NAMALWA (cell line): Measurements from ENCODE around the gene CXCL13.
"Not testable (repeated sequence)": the region's sequence is repeated elsewhere in the genome, so short reads cannot be mapped to it uniquely, and the experiment has no call there.

Source experiments
- DNase-seq: peaks from one replicate; pipeline ENCODE4 v3.0.0-alpha.2; 2015; ENCODE audit warnings: low spot score

The CXCL13 gene

DNA sequence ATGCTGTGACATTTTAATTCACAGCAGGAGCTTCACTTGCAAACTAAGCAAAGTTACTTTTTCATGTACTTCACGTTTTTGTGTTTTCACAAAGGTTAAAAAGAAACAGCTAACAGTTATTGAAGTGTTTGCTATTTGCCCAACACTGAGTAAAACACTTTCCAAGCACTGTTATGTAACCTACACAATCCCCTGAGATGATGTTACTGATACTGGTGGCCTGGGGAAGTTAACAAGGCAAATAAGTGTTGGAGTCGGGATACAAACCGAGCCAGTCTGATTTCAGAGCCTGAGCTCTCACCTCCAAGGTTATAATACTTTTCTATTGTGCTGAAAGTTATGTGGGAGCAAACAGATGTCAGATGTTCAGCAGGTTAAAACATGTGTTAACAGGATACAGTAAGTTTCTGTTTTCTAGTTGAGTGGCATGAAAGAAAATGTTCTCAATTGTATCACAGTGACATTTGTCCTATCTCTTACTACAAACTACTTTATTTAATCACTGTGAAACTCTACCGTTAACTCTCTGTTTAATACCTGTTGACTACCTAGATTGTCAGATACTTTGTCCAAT lies 3.9 kb upstream of the CXCL13 start:
- no peak for DNase-seq

DNA sequence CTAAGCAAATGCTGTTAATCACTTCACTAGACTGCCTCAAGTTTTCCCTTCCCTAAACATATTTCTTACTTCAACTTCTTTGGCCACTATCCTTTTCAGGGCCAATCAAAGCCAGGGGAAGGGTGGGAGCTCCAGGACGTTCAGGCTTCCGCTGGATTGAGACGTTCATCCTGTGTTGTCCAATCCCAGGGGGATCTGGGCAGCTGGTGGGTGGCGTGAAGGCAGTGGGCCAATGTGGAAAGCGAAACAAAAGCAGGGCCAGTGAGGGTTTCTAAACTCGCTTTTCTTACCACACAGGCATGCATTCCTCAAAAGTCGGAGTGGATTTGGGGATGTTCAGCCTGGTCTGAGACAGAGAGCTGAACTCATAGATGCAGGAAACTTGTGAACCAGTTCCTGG lies 7.6 kb downstream of the CXCL13 start:
- no peak for DNase-seq

DNA sequence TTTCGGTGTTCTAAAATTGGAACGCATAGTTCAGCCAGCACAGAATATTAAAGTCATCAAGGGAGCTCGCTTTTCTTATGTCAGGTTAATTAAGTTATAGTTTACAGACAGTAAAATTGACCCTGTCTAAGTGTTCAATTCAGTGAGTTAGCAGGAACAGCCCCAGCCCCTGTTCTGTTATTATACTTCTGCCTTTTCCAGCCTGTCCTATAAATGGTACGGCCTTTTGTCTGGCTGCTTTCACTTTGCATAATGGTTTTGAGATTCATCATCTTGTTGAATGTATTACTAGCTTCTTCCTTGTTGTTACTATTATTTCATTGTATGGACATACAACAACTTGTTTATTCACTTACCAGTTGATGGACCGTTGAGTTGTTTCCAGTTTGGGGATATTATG lies 9.5 kb downstream of the CXCL13 start:
- no peak for DNase-seq

DNA sequence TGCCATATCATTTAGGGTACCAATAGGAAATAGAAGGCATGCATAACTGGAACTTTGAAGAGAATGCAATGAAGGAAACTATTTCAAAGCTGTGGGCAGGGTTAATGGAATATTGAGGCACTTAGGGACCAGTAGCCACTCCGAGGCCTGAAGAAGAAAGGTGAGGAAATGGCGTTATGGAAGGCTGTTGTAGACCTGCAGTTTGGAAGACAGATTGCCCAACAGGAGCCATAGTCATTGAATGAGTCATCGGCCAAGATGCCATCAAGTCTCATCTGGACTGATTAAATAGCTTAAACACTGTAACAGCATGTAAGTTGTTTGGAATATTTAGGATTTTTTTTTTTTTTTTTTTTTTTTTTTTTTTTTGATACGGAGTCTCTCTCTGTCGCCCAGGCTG lies 11.6 kb downstream of the CXCL13 start:
- DNase-seq = no peak

DNA sequence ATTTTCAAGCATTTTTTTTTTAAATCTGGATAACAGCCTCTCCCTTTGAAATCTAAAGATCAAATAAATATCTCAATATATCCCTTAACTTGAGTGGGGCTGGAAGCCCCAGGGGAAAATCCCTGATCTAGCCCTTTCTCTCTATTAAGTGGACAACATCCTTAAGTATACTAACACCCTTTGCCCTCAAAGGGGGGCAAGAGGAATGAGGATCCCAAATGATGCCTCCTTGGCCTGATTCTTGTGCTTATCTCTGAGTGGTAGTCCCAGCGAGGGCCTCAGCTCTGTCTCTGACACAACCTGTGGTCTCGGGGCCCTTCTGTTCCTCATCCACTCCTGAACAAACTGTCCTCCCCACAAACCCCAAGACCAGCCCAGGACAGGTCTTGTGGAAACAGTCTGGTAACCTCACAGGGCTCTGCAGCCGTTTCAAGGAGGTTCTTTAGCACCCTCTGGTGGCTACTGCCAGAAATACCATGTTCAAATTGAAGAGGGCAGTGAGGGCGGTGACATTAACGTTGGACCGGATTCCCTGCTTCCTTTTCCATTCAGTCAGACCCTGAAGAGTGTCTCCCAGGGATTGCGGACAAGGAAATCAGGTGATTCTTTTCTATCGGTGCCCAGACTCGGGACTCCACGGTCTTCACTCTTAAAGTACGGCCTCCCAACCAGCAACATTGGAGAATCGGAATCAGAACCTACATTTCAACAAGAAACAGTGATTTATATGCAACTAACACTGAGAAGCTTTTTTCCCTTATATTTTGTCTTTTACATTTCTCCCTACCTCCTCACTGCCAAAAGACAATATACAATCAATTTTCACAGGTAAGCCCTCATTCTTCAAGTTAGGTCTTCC lies 13.0 kb downstream of the CXCL13 start:
- peak; percentile 76 for DNase-seq

DNA sequence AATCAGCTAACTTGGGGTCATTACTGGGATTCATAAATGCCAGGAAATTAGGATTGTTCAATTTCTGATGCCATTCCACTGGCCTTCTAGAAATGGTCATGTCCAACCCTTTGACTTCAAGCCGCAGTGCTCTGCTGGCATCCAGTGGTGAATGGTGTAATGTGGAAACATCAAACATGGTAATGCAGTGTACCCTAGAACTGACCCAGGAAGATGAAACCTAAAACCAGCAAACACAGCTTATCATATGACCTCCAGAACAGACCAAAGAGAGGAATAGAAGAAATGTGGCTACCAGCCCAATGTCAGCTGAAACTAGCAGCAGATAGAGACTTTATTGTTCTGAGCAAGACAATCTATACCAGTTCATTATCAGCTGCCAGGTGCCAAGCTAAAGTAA lies 13.8 kb downstream of the CXCL13 start:
- no peak for DNase-seq

DNA sequence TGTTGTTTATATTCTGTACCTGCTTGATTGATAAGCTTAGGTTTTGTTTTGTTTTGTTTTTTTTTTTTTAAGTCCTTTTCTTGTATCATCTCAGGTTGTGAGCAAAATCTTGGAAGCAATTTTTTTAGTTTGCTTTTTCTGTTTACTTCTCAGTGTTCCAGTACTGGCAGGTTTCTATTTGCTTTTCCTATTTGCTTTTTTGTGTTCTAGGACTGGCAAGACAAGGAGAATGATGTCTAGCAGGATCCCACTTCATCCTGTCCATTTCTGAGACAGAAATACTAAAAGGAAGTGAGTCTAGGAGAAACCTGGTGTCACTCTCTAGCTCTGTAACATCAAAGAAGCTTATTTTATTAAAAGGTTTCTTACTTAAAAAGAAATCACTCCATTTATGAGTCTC lies 15.6 kb downstream of the CXCL13 start:
- DNase-seq = no peak

DNA sequence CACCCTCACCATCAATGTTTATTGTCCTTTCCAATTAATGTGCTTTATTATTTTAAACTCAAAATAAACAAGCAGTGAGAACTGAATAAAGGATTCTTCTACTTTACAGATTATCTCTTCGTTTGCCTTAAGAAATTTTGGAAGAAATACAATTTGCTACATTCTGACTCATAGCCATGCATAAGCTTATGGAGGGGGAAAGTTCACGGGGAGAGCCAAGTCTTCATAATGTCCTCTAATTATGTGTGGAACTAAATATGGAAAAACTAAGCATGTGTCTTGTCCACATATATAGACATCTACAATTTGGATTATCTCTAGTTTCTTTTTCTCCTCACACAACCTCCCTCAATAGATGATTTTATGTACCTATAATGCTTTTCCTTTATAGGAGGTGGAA lies 17.5 kb downstream of the CXCL13 start:
- DNase-seq = no peak

DNA sequence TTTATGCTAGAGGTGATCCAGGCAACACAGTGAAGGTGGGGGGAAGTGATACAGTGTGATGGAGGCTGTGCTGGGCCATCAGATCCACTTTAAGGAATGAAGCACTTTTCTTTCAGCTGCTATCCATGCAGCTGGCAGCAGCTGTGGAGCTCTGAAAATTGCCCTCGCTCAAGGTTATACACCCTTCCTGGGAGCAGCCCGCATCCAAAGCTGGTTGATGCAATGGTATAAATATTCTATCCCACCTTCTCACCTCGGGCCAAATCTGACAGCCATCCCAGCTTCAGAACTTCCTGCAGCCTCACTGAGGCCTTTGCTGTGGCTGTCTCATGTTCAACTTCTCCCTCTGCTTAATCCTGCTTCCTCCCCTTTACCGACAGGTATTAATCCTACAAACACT lies 18.6 kb downstream of the CXCL13 start:
- DNase-seq = no peak

DNA sequence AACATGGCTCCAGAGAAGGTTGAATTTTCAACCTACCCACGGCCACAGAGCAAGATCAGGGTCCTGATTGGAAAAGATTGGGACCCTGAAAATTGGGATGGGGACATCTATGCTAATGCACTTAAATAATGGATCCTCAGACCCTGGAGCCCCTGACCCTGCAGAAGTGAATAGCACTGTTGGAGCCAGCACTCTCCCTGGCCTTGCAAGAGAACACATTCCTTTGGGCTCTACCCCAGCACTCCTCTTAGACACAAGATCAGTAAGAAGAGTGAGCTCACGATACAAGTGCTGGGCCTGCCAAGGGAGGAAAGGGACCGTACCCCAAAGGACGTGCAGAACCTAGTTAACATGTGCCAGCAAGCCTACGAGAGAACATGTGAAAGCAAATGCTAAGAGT lies 19.9 kb downstream of the CXCL13 start:
- DNase-seq = no peak

DNA sequence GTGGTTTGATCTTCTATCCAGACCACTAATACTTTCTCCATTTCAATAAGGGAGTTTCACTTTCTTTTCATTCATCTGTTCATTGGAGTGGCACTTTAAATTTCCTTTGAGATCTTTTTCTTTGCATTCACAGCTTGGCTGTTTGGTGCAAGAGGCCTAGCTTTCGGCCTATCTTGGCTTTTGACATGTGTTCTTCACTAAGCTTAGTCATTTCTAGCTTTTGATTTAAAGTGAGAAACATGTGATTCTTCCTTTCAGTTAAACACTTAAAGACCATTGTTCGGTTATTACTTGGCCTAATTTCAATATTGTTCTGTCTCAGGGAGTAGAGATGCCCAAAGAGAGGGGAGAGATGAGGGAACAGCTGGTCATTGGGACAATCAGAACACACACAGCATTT lies 24.3 kb downstream of the CXCL13 start:
- DNase-seq = no peak

DNA sequence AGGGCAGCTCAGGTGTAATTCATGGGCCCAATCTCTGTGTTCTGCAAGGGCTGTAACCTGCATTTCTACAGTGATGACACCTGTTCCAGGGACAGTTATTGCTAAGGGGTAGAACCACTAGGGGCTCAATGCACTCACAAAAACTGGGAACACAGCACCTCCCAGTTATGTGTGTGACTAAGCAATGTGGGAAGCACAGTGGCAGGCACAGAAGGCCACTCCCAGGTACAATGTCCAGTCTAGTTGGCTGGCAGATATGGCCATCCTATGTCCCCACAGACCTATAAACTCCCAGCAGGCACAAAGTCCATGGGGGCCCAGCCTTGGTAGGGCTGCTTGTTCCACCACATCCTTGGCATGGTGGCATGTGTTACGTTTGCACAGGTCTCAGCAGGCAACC lies 25.7 kb downstream of the CXCL13 start:
- DNase-seq = no peak

DNA sequence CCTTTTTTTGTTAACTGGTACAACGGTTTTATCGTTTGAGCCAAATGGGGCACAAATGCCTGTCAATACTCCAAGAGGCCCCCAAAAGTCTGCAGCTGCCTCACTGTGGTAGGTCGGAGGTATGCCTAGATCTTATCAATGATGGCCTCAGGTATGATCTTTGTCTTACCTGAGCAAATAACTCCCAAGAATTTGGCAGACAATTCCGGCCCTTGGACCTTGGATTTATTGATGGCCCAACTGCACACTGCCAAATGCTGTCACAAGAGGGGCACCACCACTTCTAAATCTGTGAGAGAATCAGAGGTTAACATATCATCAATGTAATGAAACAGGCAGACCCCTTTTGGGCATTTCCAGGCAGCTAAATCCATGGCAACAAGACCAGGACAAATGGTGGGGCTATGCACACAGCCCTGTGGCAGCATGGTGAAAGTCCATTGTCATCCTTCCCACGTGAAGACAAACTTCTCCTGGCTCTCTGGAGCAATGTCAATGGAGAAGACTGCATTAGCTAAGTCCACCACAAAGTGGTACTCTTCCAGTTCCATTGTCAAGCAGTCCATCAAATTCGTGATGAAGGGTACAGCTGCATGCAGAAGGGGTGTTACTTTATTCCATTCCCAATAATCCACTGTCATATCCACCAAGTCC lies 28.6 kb downstream of the CXCL13 start:
- no peak for DNase-seq

DNA sequence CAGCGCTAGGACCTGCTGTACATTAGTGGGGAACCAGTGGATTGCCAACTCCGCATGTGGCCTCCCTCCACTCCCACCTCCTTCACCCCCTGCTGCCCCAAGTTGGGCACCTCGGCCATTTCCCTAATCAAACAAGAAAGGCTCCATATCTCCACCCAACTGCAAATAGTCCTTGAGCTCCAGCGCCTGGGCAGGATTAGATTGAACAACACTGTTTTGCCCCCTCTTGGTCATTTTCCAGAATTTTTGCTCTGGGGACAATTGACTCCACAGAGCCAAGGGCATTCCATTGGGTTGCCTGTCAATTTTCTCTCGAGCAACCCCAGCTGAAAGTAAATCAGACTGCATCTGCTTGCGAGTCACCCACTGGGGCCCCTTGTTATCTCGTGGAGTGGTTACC lies 29.6 kb downstream of the CXCL13 start:
- DNase-seq = no peak

DNA sequence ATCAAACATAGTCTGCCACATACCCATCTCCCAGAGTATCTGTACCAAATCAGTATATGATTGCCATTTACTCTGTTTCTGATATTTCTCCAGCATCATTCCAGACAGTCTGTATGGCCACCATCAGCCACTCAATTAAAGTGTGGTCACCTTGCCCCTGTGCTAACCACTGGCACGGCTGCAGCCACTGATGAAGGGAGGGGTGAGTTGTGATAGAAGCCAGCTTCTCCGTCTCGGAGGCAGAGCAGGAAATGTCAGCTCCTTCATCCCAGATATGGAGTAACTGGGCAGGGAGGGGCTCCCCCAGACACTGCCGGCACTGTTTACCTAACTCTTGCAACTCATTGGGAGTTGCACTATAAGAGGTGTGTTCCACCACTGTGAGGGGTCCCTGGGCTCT lies 30.3 kb downstream of the CXCL13 start:
- DNase-seq = no peak

DNA sequence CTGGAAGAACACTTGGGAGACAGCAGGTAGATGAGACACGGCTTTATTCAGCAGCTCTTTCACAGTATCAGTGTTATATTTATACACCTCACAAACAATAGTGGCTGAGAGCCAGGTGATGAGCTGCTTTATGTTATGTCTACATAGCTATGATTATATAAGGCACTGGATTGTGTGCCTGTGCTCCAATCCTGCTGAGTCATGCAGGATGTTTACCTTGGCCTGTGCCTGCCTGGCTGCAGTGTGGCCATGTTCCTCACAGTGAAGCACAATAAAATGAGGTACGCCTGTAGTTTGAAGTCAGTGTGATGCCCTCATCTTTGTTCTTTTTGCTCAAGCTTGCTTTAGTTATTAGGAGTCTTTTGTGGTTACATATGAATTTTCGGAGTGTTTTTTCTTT lies 31.3 kb downstream of the CXCL13 start:
- peak; percentile 5 for DNase-seq

DNA sequence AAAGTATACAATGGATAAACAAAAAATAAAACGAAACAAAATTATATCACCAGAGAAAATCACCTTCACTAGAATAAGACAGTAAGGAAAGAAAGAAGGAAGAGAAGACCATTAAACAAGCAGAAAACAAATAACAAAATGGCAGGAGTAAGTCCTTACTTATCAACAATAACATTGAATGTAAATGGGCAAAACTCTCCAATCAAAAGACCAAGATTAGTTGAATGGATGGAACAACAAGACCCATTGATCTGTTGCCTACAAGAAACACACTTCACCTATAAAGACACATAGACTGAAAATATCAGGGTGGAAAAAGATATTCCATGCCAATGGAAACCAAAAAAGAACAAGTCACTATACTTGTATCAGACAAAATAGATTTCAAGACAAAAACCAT lies 38.4 kb downstream of the CXCL13 start:
- DNase-seq = not testable (repeated sequence)

DNA sequence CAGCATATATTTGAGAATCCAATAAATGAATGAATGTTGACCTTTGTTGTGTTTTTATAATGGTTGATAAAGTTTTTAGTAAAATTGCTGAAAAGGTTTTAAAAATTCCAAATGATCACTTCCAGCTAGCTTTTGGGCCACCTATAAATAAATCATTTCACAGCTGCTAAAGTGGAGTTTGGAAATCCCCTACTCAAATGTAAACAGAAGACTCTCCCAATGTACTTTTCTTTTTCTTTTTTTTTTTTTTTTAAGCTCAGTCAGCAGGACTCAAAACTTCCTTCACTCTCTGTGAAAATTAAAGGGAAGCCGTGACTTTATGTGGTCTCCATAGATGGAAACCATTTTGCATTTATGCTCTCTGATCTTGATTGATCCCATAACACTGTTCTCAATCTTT lies 45.2 kb downstream of the CXCL13 start:
- no peak for DNase-seq

DNA sequence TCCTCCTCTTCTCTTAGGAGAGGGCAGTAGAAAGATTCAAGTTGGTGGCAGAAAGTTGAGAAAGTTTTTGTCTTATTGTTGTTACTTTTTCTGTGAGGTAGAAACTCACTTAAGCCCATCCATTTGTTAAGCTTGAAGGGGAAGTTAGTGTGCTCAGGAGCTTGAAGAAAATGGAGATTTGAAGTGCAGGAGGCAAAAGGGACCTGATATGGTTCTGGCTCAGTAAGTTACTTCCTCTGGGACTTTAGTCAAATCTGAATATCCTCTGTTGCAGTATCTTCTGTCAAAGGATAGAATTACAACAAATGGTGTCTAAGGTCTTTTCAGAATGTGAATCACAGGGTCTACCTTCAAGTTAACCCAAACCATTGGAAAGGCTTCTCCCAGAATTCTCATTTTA lies 46.2 kb downstream of the CXCL13 start:
- DNase-seq = peak; percentile 6

DNA sequence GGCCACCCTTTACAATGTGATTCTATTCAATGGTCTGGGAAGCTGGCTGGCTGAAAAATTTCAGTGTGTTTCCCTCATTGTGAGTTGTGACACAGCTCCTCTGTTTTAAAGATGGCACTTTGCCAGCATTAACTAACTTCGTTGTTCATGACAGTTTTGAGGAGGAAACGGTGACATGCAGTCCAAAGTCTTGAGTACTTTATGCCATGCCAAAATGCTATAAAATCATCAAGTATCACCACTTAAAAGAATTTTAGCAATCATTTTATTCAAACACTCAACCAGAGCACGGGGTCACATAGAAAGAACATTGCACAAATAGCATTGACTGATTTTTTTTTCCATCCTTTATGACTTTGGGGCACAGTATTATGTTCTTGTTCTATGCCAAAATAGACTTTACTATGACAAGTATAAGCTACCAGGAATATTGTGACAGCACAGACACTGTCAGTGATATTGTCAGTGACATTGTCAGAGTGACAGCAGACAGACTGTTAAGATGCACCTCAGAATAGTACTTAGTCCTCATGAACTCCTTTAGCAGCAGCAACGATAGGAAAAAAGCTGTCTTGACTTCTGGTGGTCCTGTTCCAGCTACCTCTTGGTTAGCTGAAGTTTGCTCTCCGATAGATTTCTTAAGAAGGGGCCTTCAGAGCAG lies 46.7 kb downstream of the CXCL13 start:
- peak; percentile 7 for DNase-seq

DNA sequence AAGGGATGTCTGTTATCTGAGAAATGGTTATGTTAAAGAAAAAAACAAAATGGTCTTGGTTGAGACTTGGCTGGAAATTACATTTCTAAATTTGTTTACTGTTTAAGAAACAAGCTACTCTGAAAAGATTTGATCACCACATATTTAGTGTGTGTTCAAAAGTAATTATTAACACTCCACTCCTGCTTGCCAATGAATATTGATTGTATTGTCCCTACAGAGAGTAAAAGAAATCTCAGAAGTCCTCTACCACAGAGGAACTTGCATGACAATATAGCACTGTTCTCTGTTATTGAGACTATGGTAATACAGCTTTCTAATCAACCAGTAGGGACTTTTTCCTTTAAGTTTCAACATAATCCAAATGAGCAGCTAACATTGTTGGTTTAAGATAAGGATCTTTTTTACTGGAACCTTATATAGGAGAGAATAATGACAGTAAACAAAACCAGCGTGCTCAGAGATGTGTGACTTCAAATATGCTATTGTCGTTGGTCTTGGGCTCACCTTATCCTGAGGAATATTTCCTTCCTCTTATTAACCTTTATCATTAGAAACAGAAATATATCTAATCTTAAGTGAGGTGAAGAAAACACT lies 47.6 kb downstream of the CXCL13 start:
- DNase-seq = no peak

DNA sequence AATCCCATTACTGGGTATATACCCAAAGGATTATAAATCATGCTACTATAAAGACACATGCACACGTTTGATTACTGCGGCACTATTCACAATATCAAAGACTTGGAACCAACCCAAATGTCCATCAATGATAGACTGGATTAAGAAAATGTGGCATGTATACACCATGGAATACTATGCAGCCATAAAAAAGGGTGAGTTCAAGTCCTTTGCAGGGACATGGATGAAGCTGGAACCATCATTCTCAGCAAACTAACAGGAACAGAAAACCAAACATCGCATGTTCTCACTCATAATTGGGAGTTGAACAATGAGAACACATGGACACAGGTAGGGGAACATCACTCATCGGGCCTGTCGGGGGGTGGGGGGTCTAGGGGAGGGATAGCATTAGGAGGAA lies 54.7 kb downstream of the CXCL13 start:
- not testable (repeated sequence) for DNase-seq
